GM19043 (cell line): ENCODE data around the gene LDB3.

Experiments used
- ATAC-seq: cut with Tn5 transposase; IDR thresholded peaks from one replicate; pipeline ENCODE4 v1.9.1; 2021; ENCODE audit warnings: low read depth; ENCODE audit not compliant: unreplicated experiment

LDB3 gene

GRCh38 chr10:86650151-86650550 is 18.2 kb upstream of the LDB3 start:
- ATAC-seq = no peak

- ATAC-seq = no peak
These were observed 17.3 kb upstream of the LDB3 start for GRCh38 chr10:86651021-86651471.

- ATAC-seq = no peak
These were observed 16.5 kb upstream of the LDB3 start for GRCh38 chr10:86651631-86652331.

- ATAC-seq = no peak
These were observed 15.7 kb upstream of the LDB3 start for GRCh38 chr10:86652361-86653202.

- ATAC-seq = no peak
These were observed 14.9 kb upstream of the LDB3 start for GRCh38 chr10:86653379-86653778.

GRCh38 chr10:86653987-86654386 is 14.3 kb upstream of the LDB3 start:
- ATAC-seq = no peak

GRCh38 chr10:86654411-86655172 is 13.7 kb upstream of the LDB3 start, which contains the start of gene OPN4:
TSS of gene OPN4 (plus strand) at chr10:86654547. CDS start at chr10:86654784, 237 bp downstream.
- ATAC-seq = no peak

GRCh38 chr10:86655173-86655540 is 13.2 kb upstream of the LDB3 start:
- ATAC-seq = no peak

GRCh38 chr10:86655596-86655995 is 12.7 kb upstream of the LDB3 start:
- no peak for ATAC-seq

GRCh38 chr10:86657011-86657395 is 11.3 kb upstream of the LDB3 start:
- ATAC-seq = no peak

- ATAC-seq = no peak
These were observed 10.8 kb upstream of the LDB3 start for GRCh38 chr10:86657396-86658011.

- no peak for ATAC-seq
These were observed 10.0 kb upstream of the LDB3 start for GRCh38 chr10:86658261-86658741.

- ATAC-seq = no peak
These were observed 9.6 kb upstream of the LDB3 start for GRCh38 chr10:86658751-86659150.

- ATAC-seq = no peak
These were observed 9.1 kb upstream of the LDB3 start for GRCh38 chr10:86659161-86659691.

GRCh38 chr10:86659721-86660453 is 8.4 kb upstream of the LDB3 start:
- ATAC-seq = no peak

- ATAC-seq = no peak
These were observed 6.9 kb upstream of the LDB3 start for GRCh38 chr10:86661161-86662025.

- ATAC-seq = no peak
These were observed 5.9 kb upstream of the LDB3 start for GRCh38 chr10:86662186-86663045.

- no peak for ATAC-seq
These were observed 5.3 kb upstream of the LDB3 start for GRCh38 chr10:86663046-86663345.
